UCSD-AML1 (cell line): ENCODE data around the gene RREB1.

ENCODE experiments used
- DNase-seq: peaks from one replicate; lab custom pipeline; 2025; ENCODE audit not compliant: unreplicated experiment; lab: John Stamatoyannopoulos, UW

Gene RREB1

GRCh38 chr6:7241160-7241559, 133.4 kb downstream of the RREB1 start:
- DNase-seq: no peak

GRCh38 chr6:7241709-7242645, 134.2 kb downstream of the RREB1 start:
- DNase-seq: no peak

GRCh38 chr6:7242835-7243178, 135.0 kb downstream of the RREB1 start:
- DNase-seq: no peak

GRCh38 chr6:7243179-7243981, 135.6 kb downstream of the RREB1 start:
- DNase-seq: peak; percentile 29

GRCh38 chr6:7245668-7246393, 138.1 kb downstream of the RREB1 start:
- DNase-seq: no peak

GRCh38 chr6:7246401-7247178, 138.8 kb downstream of the RREB1 start:
- DNase-seq: no peak

GRCh38 chr6:7247179-7247456, 139.4 kb downstream of the RREB1 start:
- DNase-seq: no peak

GRCh38 chr6:7247828-7248227, 140.1 kb downstream of the RREB1 start:
- DNase-seq: no peak

GRCh38 chr6:7249391-7249790, 141.6 kb downstream of the RREB1 start:
- DNase-seq: no peak

GRCh38 chr6:7249946-7250643, 142.3 kb downstream of the RREB1 start:
- DNase-seq: no peak

GRCh38 chr6:7250812-7251211, 143.1 kb downstream of the RREB1 start:
- DNase-seq: no peak

GRCh38 chr6:7251646-7252260, 144.0 kb downstream of the RREB1 start:
- DNase-seq: no peak

- no peak for DNase-seq
These were observed 144.6 kb downstream of the RREB1 start for GRCh38 chr6:7252390-7252789.

GRCh38 chr6:7254980-7255835, 147.4 kb downstream of the RREB1 start:
- DNase-seq: peak; percentile 79

- DNase-seq: no peak
These were observed 148.2 kb downstream of the RREB1 start for GRCh38 chr6:7255918-7256317.

- DNase-seq: no peak
These were observed 149.0 kb downstream of the RREB1 start for GRCh38 chr6:7256785-7257184.

GRCh38 chr6:7257521-7258230, 149.9 kb downstream of the RREB1 start:
- DNase-seq: no peak

GRCh38 chr6:7258231-7258763, 150.5 kb downstream of the RREB1 start:
- no peak for DNase-seq
